Mesenchymal stem cell (in vitro differentiated cells and primary cell): ENCODE measurements around the gene SLC24A3.

Source experiments
- DNase-seq: peaks from one replicate; pipeline ENCODE4 v3.0.0-alpha.2; 2013
- H2AFZ ChIP-seq: one replicate; pipeline ENCODE4 v1.6.1; 2013; ENCODE audit warnings: low read depth, mild to moderate bottlenecking, control low read depth, inconsistent platforms, low read length, moderate library complexity
- H2AK5ac ChIP-seq: 2 replicates; pipeline ENCODE4 v1.6.1; 2013; ENCODE audit warnings: low read length, moderate library complexity, mild to moderate bottlenecking, inconsistent platforms; ENCODE audit not compliant: severe bottlenecking
- H2BK120ac ChIP-seq: one replicate; pipeline ENCODE4 v1.6.1; 2013; ENCODE audit warnings: low read depth, mild to moderate bottlenecking, inconsistent platforms, low read length, moderate library complexity
- H2BK12ac ChIP-seq, 2 experiments: one replicate each; pipeline ENCODE4 v1.6.1; 2013; ENCODE audit warnings: inconsistent platforms in 2 of 2, low read length in 2 of 2, mild to moderate bottlenecking in 2 of 2, moderate library complexity in 2 of 2, control low read depth in 1 of 2
- H2BK15ac ChIP-seq: one replicate; pipeline ENCODE4 v1.6.1; 2013; ENCODE audit warnings: mild to moderate bottlenecking, low read depth, inconsistent platforms; ENCODE audit not compliant: poor library complexity, severe bottlenecking
- H2BK5ac ChIP-seq: 2 replicates; pipeline ENCODE4 v1.6.1; 2013; ENCODE audit warnings: low read depth, mild to moderate bottlenecking, low read length, control low read depth, inconsistent platforms; ENCODE audit not compliant: poor library complexity, severe bottlenecking
- H3K14ac ChIP-seq, 2 experiments: one replicate each; pipeline ENCODE4 v1.6.1; 2013; ENCODE audit warnings: inconsistent platforms in 2 of 2, low read length in 2 of 2, control low read depth in 1 of 2, mild to moderate bottlenecking in 1 of 2, moderate library complexity in 1 of 2
- H3K18ac ChIP-seq, 2 experiments: one replicate each; pipeline ENCODE4 v1.6.1; 2013; ENCODE audit warnings: inconsistent platforms in 2 of 2, low read length in 2 of 2, control low read depth in 1 of 2, low read depth in 1 of 2, mild to moderate bottlenecking in 1 of 2
- H3K23ac ChIP-seq, 2 experiments: one replicate each; pipeline ENCODE4 v1.6.1; 2013; ENCODE audit warnings: inconsistent platforms in 2 of 2, low read length in 2 of 2, mild to moderate bottlenecking in 2 of 2, moderate library complexity in 2 of 2, control low read depth in 1 of 2
- H3K27ac ChIP-seq: 2 replicates; pipeline ENCODE4 v1.5.1; 2013; ENCODE audit warnings: mild to moderate bottlenecking, moderate library complexity, low read length, control low read depth, inconsistent platforms; ENCODE audit not compliant: poor library complexity, severe bottlenecking
- H3K27me3 ChIP-seq, 2 experiments: 2 replicates each; pipeline versions ENCODE4 v1.6.1 to v1.7.0; 2013; ENCODE audit warnings: low read length in 2 of 2, mild to moderate bottlenecking in 2 of 2, moderate library complexity in 2 of 2, control low read depth in 1 of 2, inconsistent platforms in 1 of 2; ENCODE audit not compliant: control insufficient read depth in 1 of 2, insufficient read depth in 1 of 2
- H3K36me3 ChIP-seq, 2 experiments: 2 replicates each; pipeline versions ENCODE4 v1.6.1 to v1.7.0; 2013; ENCODE audit warnings: low read length in 2 of 2, control low read depth in 1 of 2, inconsistent platforms in 1 of 2, low read depth in 1 of 2, mild to moderate bottlenecking in 1 of 2; ENCODE audit not compliant: insufficient read depth in 2 of 2, control insufficient read depth in 1 of 2
- H3K4ac ChIP-seq, 2 experiments: one replicate each; pipeline ENCODE4 v1.6.1; 2013; ENCODE audit warnings: inconsistent platforms in 2 of 2, low read length in 2 of 2, mild to moderate bottlenecking in 2 of 2, moderate library complexity in 2 of 2, control low read depth in 1 of 2, low read depth in 1 of 2
- H3K4me1 ChIP-seq: 2 replicates; pipeline ENCODE4 v1.6.1; 2013; ENCODE audit warnings: low read depth, low read length, control low read depth; ENCODE audit not compliant: control insufficient read depth, insufficient read depth
- H3K4me2 ChIP-seq: 2 replicates; pipeline ENCODE4 v1.6.1; 2013; ENCODE audit warnings: low read length, mild to moderate bottlenecking, inconsistent platforms; ENCODE audit not compliant: poor library complexity, severe bottlenecking
- H3K4me3 ChIP-seq, 2 experiments: 2 replicates each; pipeline versions ENCODE4 v1.5.1 to v1.7.0; 2013; ENCODE audit warnings: low read length in 2 of 2, mild to moderate bottlenecking in 2 of 2, control low read depth in 1 of 2, low read depth in 1 of 2; ENCODE audit not compliant: insufficient read depth in 1 of 2
- H3K79me1 ChIP-seq: replicated peaks from 2 replicates; pipeline ENCODE4 v1.6.1; 2013; ENCODE audit warnings: mild to moderate bottlenecking, control low read depth, low read length, inconsistent platforms; ENCODE audit not compliant: poor library complexity, severe bottlenecking
- H3K9ac ChIP-seq: 2 replicates; pipeline ENCODE4 v1.7.0; 2013; ENCODE audit warnings: mild to moderate bottlenecking, low read length, moderate library complexity
- H3K9me3 ChIP-seq: 2 replicates; pipeline ENCODE4 v1.7.0; 2013; ENCODE audit warnings: mild to moderate bottlenecking, low read length; ENCODE audit not compliant: control insufficient read depth
- H4K8ac ChIP-seq: one replicate; pipeline ENCODE4 v1.6.1; 2013; ENCODE audit warnings: inconsistent platforms, mild to moderate bottlenecking, low read length, moderate library complexity
- H4K91ac ChIP-seq: one replicate; pipeline ENCODE4 v1.6.1; 2013; ENCODE audit warnings: mild to moderate bottlenecking, low read length, inconsistent platforms
- WGBS: methylation state at CpG from one replicate; pipeline ENCODE4 v1.1.7; 2013; ENCODE audit warnings: mixed read lengths; 5-methylcytosine and 5-hydroxymethylcytosine counted together

The SLC24A3 gene

GRCh38 chr20:19758133-19758500 is 545.7 kb downstream of the SLC24A3 start, which contains the start of gene RIN2:
Gene RIN2, plus strand, starts transcription at chr20:19758258. Its CDS starts 131,344 bp downstream, at chr20:19889602.
- peak within 1 kb of the TSS; percentile 100 for H3K27ac ChIP-seq
- H2BK5ac ChIP-seq: peak within 1 kb of the TSS; percentile 98
- peaks cover 9% of the 10 kb centered on the region for H3K4me1 ChIP-seq
- peak within 1 kb of the TSS; percentile 96 for H3K23ac ChIP-seq
- H3K18ac ChIP-seq: peak within 1 kb of the TSS; percentile 100
- H3K4me3 ChIP-seq: peak within 1 kb of the TSS; percentile 97 to 98
- DNase-seq: no peak
- peak within 1 kb of the TSS; percentile 99 for H2BK120ac ChIP-seq
- peak within 1 kb of the TSS; percentile 100 for H4K91ac ChIP-seq
- peak within 1 kb of the TSS; percentile 98 for H4K8ac ChIP-seq
- peak within 1 kb of the TSS; percentile 97 to 100 for H3K4ac ChIP-seq
- H2AFZ ChIP-seq: peak within 1 kb of the TSS; percentile 55
- H3K9me3 ChIP-seq: no peaks in the 10 kb centered on the region
- H3K27me3 ChIP-seq: no peaks in the 10 kb centered on the region
- H3K79me1 ChIP-seq: peaks cover 10% of the 10 kb centered on the region
- H2BK12ac ChIP-seq: peak within 1 kb of the TSS; percentile 12 to 97
- 2% methylated on average over 23 of the region's 25 CpGs for WGBS
- H2BK15ac ChIP-seq: peak within 1 kb of the TSS; percentile 98
- peak within 1 kb of the TSS; percentile 79 for H2AK5ac ChIP-seq
- peak within 1 kb of the TSS in 1 of 2 experiments; percentile 100 for H3K14ac ChIP-seq
- peak within 1 kb of the TSS; percentile 95 for H3K4me2 ChIP-seq
- no peaks in the 10 kb centered on the region for H3K36me3 ChIP-seq
- peak within 1 kb of the TSS; percentile 97 for H3K9ac ChIP-seq

GRCh38 chr20:19758501-19759331 is 546.3 kb downstream of the SLC24A3 start:
- 1% methylated on average over 54 of the region's 54 CpGs for WGBS
- Histone ChIP-seq H2BK5ac (peak overlapping the region; percentile 98), H2BK15ac (peak overlapping the region; percentile 89)

DNA sequence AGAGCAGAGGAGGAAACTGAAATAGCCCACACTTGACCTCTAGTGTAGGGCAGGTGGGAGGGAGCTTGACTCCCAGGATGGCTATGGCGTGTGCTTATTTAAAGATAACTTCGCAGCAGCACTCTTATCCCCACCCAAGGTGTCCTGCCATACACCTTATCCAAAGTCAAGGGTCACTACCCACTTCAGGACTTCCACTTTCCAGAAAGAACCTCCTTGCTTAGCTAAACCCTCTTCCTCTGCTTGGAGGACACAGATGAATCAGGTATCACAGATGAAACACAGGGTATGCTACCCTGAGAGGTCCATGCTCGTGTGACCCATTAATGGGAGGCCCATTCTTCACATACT is 547.9 kb downstream of the SLC24A3 start:
- 96% methylated on average over 3 of the region's 3 CpGs for WGBS

More at GRCh38 chr20:19758501-19759331, 546.3 kb downstream of the SLC24A3 start:
- Histone ChIP-seq H3K79me1 (peaks cover 10% of the 10 kb centered on the region), H2AFZ (peak overlapping the region; percentile 55), H2BK12ac (peak overlapping the region; percentile 12 to 97), H3K18ac (peak overlapping the region; percentile 100), H3K9me3 (no peaks in the 10 kb centered on the region), H3K36me3 (no peaks in the 10 kb centered on the region), H3K27me3 (no peaks in the 10 kb centered on the region), H3K4ac (peak overlapping the region; percentile 96 to 100), H2BK120ac (peak overlapping the region; percentile 99), H3K27ac (peak overlapping the region; percentile 100), H4K8ac (peak overlapping the region; percentile 82), H4K91ac (peak overlapping the region; percentile 100), H2AK5ac (peak overlapping the region; percentile 79), H3K4me1 (peaks cover 9% of the 10 kb centered on the region), H3K14ac (peak overlapping the region in 1 of 2 experiments; percentile 100), H3K9ac (peak overlapping the region; percentile 97), H3K4me2 (peak overlapping the region; percentile 79), H3K23ac (peak overlapping the region; percentile 90 to 95), H3K4me3 (peak overlapping the region; percentile 97 to 98)
- peak; percentile 71 for DNase-seq

GRCh38 chr20:19761326-19761725 is 548.9 kb downstream of the SLC24A3 start:
- H3K36me3 ChIP-seq: no peaks in the 10 kb centered on the region
- H3K27ac ChIP-seq: no peak overlapping the region
- no peak overlapping the region for H2BK120ac ChIP-seq
- no peak overlapping the region for H2AFZ ChIP-seq
- no peak overlapping the region for H3K4me2 ChIP-seq
- no peak overlapping the region for H3K18ac ChIP-seq
- no peaks in the 10 kb centered on the region for H3K27me3 ChIP-seq
- no peak overlapping the region for H3K4ac ChIP-seq
- H2BK15ac ChIP-seq: no peak overlapping the region
- H3K4me1 ChIP-seq: peaks cover 12% of the 10 kb centered on the region
- H4K8ac ChIP-seq: no peak overlapping the region
- peaks cover 20% of the 10 kb centered on the region for H3K79me1 ChIP-seq
- no peak overlapping the region for H2BK5ac ChIP-seq
- no peak overlapping the region for H4K91ac ChIP-seq
- no peak overlapping the region for H3K4me3 ChIP-seq
- H2BK12ac ChIP-seq: no peak overlapping the region
- DNase-seq: no peak
- H3K23ac ChIP-seq: no peak overlapping the region
- H3K9ac ChIP-seq: no peak overlapping the region
- no peak overlapping the region for H2AK5ac ChIP-seq
- no peak overlapping the region for H3K14ac ChIP-seq
- no peaks in the 10 kb centered on the region for H3K9me3 ChIP-seq

More for the DNA sequence above, 547.9 kb downstream of the SLC24A3 start:
- H3K14ac ChIP-seq: no peak overlapping the region
- H3K27me3 ChIP-seq: no peaks in the 10 kb centered on the region
- peaks cover 14% of the 10 kb centered on the region for H3K79me1 ChIP-seq
- H3K4me1 ChIP-seq: peaks cover 11% of the 10 kb centered on the region
- H2AK5ac ChIP-seq: no peak overlapping the region
- H3K4me3 ChIP-seq: peak overlapping the region in 1 of 2 experiments; percentile 98
- H2BK15ac ChIP-seq: no peak overlapping the region
- no peak overlapping the region for H3K9ac ChIP-seq
- H2BK12ac ChIP-seq: peak overlapping the region; percentile 52 to 72
- H3K27ac ChIP-seq: no peak overlapping the region
- H4K91ac ChIP-seq: peak overlapping the region; percentile 6
- no peak for DNase-seq
- no peak overlapping the region for H3K4me2 ChIP-seq
- H2AFZ ChIP-seq: no peak overlapping the region
- H2BK120ac ChIP-seq: no peak overlapping the region
- H3K18ac ChIP-seq: peak overlapping the region in 1 of 2 experiments; percentile 38
- no peaks in the 10 kb centered on the region for H3K9me3 ChIP-seq
- no peak overlapping the region for H3K23ac ChIP-seq
- no peak overlapping the region for H2BK5ac ChIP-seq
- no peaks in the 10 kb centered on the region for H3K36me3 ChIP-seq
- no peak overlapping the region for H4K8ac ChIP-seq
- H3K4ac ChIP-seq: no peak overlapping the region
